ENCODE results near the gene MPC2. TPM values are rescaled to one million over a fixed set of nuclear protein-coding genes. Genes with fewer than 3 reads are reported as not detected.

Gene MPC2
- 221 TPM for total RNA-seq
- long read RNA-seq, transcript MPC2-202 (5 exons, 2,177 nt): major isoform, 207 of 214 reads
- long read RNA-seq, partial matches to known transcripts: 3 of 214 reads
- long read RNA-seq, other reads (novel, unspliced or antisense): 4 of 214 reads

- peak; percentile 84 for DNase-seq
- ATAC-seq (ENCODE audit: poor library complexity): peak; percentile 53
- intact Hi-C loops (cut with DNase I): no loop called here
These were observed at the start of gene MPC2 for GRCh38 chr1:167936930-167937708. MPC2 (minus strand) TSS chr1:167937072; CDS start chr1:167935841, 1,231 bp downstream.

GRCh38 chr1:167984886-167985489 is 48.1 kb upstream of the MPC2 start:
- DNase-seq (no peak), ATAC-seq (ENCODE audit: poor library complexity) (no peak)
- intact Hi-C loops (cut with DNase I): no loop called here

- intact Hi-C loops (cut with DNase I): no loop called here
- DNase-seq (no peak), ATAC-seq (ENCODE audit: poor library complexity) (no peak)
These were observed 47.0 kb upstream of the MPC2 start for GRCh38 chr1:167983797-167984420.

GRCh38 chr1:167981933-167982332 is 45.1 kb upstream of the MPC2 start:
- intact Hi-C loops (cut with DNase I): no loop called here
- DNase-seq (no peak), ATAC-seq (ENCODE audit: poor library complexity) (no peak)

- DNase-seq: no peak
- ATAC-seq (ENCODE audit: poor library complexity): no peak
- intact Hi-C loops (cut with DNase I): no loop called here
These were observed 40.4 kb upstream of the MPC2 start for GRCh38 chr1:167977245-167977644.

- intact Hi-C loops (cut with DNase I): no loop called here
- no peak for DNase-seq
- no peak for ATAC-seq (ENCODE audit: poor library complexity)
These were observed 37.8 kb upstream of the MPC2 start for GRCh38 chr1:167974698-167975097.

- intact Hi-C loops (cut with DNase I): no loop called here
- DNase-seq (no peak), ATAC-seq (ENCODE audit: poor library complexity) (peak; percentile 50)
These were observed 37.0 kb upstream of the MPC2 start for GRCh38 chr1:167973832-167974231.

GRCh38 chr1:167968569-167968968 is 31.7 kb upstream of the MPC2 start:
- peak; percentile 32 for ATAC-seq (ENCODE audit: poor library complexity)
- DNase-seq: no peak
- intact Hi-C loops (cut with DNase I): no loop called here

- no peak for ATAC-seq (ENCODE audit: poor library complexity)
- intact Hi-C loops (cut with DNase I): no loop called here
These were observed 29.2 kb upstream of the MPC2 start for GRCh38 chr1:167966050-167966449.

GRCh38 chr1:167964646-167965045 is 27.8 kb upstream of the MPC2 start:
- DNase-seq (no peak), ATAC-seq (ENCODE audit: poor library complexity) (no peak)
- intact Hi-C loops (cut with DNase I): no loop called here

More at GRCh38 chr1:167966050-167966449, 29.2 kb upstream of the MPC2 start:
- no peak for DNase-seq

GRCh38 chr1:167957710-167958109 is 20.8 kb upstream of the MPC2 start:
- DNase-seq (no peak), ATAC-seq (ENCODE audit: poor library complexity) (no peak)
- intact Hi-C loops (cut with DNase I): no loop called here

- no peak for DNase-seq
- no peak for ATAC-seq (ENCODE audit: poor library complexity)
- intact Hi-C loops (cut with DNase I): no loop called here
These were observed 19.0 kb upstream of the MPC2 start for GRCh38 chr1:167955915-167956314.

- intact Hi-C loops (cut with DNase I): no loop called here
- ATAC-seq (ENCODE audit: poor library complexity) (no peak), DNase-seq (no peak)
These were observed 13.7 kb upstream of the MPC2 start for GRCh38 chr1:167950569-167950968.

- intact Hi-C loops (cut with DNase I): no loop called here
- ATAC-seq (ENCODE audit: poor library complexity) (no peak), DNase-seq (no peak)
These were observed 12.9 kb upstream of the MPC2 start for GRCh38 chr1:167949785-167950184.

- DNase-seq: no peak
- intact Hi-C loops (cut with DNase I): no loop called here
These were observed 10.9 kb upstream of the MPC2 start for GRCh38 chr1:167947733-167948132.

GRCh38 chr1:167943541-167943940 is 6.7 kb upstream of the MPC2 start:
- intact Hi-C loops (cut with DNase I): no loop called here
- DNase-seq: no peak
- no peak for ATAC-seq (ENCODE audit: poor library complexity)

More at GRCh38 chr1:167947733-167948132, 10.9 kb upstream of the MPC2 start:
- no peak for ATAC-seq (ENCODE audit: poor library complexity)

- ATAC-seq (ENCODE audit: poor library complexity): no peak
- intact Hi-C loops (cut with DNase I): no loop called here
These were observed 3.4 kb upstream of the MPC2 start for GRCh38 chr1:167940264-167940663.

GRCh38 chr1:167938080-167938636 is 1.3 kb upstream of the MPC2 start:
- ATAC-seq (ENCODE audit: poor library complexity) (no peak), DNase-seq (no peak)
- intact Hi-C loops (cut with DNase I): no loop called here

More at GRCh38 chr1:167940264-167940663, 3.4 kb upstream of the MPC2 start:
- no peak for DNase-seq

- intact Hi-C loops (cut with DNase I): no loop called here
- no peak for DNase-seq
- no peak for ATAC-seq (ENCODE audit: poor library complexity)
These were observed 788 bp upstream of the MPC2 start for GRCh38 chr1:167937709-167938010.
